GM19351 (cell line): ENCODE measurements around the gene CBARP.

ENCODE experiments used
- ATAC-seq: cut with Tn5 transposase; IDR thresholded peaks from one replicate; pipeline ENCODE4 v1.9.1; 2021; ENCODE audit warnings: mild to moderate bottlenecking, moderate library complexity; ENCODE audit not compliant: unreplicated experiment

The CBARP gene

DNA sequence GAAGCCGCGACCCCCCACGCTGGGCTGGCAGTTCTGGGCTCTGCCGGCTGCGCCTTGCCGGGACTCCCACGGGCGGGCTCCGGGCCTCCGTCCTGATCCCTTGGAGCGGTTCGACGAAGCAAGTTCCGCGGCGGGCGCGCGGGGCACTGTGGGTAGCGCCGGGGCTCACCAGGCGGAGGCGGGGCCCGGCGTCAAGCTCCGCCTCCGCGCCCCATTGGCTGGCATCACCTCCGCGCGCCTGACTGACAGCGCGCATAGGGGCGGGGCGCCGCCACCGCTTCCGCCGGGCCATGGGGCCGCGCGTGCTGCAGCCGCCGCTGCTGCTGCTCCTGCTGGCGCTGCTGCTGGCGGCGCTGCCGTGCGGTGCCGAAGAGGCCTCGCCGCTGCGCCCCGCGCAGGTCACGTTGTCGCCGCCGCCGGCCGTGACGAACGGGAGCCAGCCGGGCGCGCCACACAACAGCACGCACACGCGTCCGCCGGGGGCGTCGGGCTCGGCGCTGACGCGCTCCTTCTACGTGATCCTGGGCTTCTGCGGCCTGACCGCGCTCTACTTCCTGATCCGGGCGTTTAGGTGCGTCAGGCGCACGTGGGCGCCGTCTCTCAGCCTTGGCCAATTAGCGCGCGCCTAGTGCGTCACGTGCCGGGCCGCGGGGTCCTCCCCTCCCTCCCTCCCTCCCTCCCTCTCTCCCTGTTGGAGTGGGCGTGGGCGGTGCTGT, 37.6 kb upstream of the CBARP start, which contains the start of gene FAM174C:
TSS of gene FAM174C (plus strand) at position 271 of the 716 bp plus-strand sequence. CDS start at position 291, 20 bp downstream.
- peak; percentile 80 for ATAC-seq

DNA sequence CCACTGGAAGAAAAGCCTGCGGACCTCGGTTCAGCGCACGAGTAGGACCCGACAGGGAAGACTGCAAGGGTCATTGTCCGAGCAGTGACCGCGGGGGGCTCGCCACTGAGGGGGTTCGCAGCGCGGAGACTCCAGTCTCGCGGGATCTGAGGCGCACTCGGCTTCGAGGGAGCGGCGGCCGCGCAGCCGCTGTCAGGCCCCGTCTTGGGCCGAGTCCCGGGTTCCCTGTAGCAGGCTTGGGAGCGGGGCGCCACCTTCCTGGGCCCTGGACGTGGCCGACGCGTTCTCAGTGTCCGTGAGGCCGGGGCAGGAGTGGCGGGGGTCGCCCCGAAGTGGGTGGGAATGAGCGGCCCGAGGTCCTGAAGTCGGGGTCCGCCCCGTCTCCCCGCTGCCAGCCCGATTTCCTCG, 37.1 kb upstream of the CBARP start:
- no peak for ATAC-seq

DNA sequence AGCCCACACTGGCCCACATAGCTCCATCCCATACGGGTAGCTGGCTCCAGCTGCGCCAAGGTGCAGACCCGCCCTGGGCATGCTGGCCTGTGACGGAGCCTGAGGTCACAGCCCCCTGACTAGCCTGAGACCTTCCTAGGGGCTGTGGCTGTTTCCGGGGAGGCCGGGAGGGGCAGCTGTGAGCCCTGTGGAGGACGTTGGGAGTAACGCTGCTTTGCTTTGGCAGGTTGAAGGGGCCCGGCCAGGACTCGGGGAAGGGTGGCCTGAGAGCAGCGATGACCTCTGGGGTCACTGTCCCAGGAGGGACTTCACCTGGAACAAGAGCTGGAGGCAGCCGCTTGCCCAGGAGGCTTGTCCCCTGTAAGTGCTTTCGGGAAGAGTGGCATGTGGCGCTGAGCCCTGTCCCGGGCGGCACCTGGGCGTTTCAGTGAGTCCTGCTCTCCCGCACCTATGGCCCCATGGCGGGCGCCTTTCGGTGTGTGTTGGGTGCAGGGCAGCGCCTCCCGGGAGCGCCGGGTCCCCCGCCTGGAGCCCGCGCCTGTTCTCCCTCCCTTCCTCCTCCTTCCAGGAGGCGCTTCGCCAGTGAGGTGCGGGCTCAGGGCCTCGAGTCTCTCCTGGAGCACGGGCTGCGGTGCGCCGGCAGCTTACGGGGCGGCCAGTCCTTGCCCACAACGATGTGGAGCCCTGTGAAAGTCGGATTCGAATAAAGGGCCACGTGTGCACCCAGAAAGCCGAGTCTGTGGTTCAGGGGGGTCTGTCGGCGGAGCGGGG, 36.5 kb upstream of the CBARP start:
- no peak for ATAC-seq

DNA sequence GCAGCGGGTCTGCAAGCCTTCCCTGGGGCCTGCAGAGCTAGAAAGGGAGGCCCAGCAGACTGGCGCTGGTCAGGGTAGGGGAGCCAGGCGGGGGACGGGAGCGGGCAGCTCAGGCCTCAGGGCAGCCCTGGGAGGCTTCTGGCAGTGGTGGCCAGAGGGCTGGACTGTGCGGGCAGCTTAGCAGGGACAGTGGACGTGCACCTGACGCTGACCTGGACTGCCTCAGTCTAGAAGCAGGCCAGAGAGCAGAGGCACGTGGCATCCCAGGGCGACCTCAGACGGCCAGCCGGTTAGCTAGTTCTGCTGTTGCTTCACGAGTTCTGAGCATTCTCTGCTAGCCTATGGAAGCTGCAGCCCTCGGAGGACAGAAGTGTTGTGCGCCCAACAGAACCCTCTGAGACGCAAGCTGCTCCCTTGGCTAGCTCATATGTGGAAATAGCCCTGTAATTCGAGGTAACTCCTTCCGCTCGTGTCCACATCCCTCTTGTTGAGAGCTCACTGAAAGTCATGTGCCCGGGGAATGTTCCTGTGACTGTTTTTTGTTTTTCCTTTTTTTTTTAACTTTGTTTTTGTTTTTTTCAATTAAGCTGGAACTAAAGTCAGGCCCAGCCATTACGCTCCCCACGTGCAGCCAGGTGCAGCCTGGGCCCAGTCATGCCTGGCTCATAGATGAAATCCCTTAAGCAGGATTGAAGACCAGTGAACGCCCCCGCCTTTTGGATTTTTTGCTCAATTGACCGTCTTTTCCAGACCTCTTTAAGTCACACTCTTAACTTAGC, 35.6 kb upstream of the CBARP start:
- no peak for ATAC-seq

DNA sequence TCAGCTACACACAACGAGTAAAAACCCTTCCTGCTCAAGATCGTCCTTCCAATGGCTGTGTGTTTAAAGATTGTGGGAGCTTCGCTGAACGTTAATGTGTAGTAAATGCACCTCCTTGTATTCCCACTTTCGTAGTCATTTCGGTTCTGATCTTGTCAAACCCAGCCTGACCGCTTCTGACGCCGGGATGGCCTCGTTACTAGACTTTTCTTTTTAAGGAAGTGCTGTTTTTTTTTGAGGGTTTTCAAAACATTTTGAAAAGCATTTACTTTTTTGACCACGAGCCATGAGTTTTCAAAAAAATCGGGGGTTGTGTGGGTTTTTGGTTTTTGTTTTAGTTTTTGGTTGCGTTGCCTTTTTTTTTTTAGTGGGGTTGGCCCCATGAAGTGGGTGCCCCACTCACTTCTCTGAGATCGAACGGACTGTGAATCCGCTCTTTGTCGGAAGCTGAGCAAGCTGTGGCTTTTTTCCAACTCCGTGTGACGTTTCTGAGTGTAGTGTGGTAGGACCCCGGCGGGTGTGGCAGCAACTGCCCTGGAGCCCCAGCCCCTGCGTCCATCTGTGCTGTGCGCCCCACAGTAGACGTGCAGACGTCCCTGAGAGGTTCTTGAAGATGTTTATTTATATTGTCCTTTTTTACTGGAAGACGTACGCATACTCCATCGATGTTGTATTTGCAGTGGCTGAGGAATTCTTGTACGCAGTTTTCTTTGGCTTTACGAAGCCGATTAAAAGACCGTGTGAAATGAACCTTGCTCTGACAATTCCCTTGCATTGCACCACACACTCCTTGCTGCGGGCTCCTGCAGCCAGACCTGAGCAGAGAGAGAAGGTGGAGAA, 34.8 kb upstream of the CBARP start:
- ATAC-seq, result no peak

DNA sequence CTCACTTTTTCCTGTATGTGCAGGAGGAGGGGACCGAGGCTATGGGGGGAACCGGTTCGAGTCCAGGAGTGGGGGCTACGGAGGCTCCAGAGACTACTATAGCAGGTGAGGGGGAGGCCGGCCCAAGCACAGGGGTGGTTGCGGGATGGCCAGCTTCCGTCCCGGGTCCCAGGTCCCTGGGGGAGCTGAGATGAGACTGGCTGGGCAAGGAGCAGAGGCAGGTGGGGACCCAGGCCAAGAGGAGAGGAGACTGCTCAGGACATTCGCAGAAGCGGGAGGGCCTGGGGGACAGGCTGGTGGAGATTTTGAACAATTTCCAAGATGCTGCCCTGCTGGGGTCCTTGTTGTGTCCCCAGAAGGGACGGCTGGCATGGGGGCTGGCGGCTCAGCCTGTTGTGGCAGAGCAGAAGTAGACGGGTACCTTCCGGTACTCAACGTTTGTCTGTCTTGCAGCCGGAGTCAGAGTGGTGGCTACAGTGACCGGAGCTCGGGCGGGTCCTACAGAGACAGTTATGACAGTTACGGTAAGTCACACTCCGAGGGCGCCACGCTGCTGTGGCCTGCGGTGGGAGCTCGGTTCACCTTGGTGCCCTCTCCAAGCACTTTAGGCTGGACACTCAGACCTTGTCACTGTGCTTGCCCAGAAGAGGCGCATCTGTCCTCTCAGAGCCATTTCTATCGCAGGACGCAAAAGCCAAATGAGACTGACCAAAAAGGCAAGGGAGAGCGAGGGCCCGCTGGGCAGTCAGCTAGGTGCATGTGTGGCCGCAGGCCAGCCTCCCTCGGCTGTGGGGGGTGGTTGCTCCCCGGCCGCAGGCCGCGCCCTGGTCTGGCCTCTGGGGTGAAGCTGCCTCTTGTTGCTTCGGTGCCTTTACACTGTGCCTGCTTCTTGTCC, 34.0 kb upstream of the CBARP start:
- no peak for ATAC-seq

DNA sequence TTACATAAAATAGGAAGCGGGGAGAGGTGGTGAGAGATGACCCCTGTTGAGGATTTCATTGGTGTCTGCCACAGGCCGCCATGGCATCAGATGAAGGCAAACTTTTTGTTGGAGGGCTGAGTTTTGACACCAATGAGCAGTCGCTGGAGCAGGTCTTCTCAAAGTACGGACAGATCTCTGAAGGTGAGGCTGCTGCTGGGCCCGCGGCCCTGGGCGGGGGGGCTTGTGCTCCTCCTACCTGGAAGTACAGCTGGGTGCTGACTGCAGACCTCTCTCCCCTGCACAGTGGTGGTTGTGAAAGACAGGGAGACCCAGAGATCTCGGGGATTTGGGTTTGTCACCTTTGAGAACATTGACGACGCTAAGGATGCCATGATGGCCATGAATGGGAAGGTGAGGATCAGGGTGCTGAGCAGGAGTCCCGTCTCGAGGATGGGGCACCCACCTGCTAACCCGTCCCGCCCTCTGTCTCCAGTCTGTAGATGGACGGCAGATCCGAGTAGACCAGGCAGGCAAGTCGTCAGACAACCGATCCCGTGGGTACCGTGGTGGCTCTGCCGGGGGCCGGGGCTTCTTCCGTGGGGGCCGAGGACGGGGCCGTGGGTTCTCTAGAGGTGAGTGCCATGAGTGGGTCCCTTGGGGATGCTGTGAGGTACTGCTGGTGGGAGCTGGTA, 33.2 kb upstream of the CBARP start:
- no peak for ATAC-seq

DNA sequence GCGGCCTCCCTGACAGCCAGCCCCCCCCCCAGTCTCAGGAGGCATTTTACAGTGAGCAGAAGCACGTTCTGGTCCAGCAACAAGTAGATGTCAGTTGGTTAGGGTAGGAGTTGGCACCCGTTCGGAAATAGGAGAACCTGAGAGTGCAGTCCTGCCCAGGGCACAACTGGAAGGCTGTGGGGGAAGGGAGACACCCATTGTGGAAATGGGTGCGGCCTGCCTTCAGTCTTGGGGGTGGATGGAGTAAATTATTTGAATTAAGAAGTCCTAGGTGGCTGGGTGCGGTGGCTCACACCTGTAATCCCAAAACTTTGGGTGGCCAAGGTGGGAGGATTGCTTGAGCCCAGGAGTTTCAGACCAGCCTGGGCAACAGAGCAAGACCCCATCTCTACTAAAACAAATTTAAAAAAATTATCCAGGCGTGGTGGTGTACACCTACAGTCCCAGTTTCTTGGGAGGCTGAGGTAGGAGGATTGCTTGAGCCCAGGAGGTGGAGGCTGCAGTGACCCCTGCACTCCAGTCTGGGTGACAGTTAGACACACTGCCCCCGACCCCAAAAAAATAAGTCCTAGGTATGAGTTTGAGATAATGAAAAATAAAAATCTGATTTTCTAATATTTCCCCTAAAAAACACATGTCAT, 32.5 kb upstream of the CBARP start:
- ATAC-seq, result no peak

DNA sequence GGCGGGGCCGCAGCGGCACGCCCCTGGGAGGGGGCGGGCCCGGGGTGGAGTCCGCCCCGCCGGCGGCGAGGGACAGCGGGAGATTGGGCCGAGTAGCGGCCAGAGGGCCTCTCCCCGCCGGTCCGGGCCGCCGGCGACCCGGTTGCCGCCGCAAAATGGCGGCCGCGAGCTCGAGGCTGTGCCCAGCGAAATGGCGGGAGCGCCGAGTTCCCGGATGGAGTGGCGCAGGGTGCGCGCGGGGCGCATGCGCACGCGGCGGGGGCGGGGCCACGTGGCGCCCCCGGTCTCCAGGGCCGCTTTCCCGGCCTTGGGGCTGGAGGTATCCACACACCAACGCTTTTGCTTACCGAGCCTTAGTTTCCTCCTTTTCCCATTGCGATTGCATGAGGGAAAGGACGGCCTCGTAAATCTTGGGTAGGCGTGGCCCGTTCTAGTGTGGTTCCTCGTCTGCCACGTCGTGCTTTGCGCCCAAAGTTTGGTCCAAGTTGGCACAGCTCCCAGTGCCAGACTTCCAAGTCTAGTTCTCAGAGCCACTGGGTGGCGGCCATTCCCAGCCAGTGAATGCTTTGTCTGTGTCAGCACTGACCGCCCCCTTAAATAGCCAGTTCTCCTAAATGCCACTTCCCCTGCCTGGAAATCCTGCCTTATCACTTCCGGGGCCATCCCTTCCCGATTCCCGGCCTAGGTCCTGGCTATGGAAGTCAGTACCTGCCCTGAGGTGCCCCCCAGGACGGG, 31.8 kb upstream of the CBARP start:
- peak; percentile 19 for ATAC-seq

DNA sequence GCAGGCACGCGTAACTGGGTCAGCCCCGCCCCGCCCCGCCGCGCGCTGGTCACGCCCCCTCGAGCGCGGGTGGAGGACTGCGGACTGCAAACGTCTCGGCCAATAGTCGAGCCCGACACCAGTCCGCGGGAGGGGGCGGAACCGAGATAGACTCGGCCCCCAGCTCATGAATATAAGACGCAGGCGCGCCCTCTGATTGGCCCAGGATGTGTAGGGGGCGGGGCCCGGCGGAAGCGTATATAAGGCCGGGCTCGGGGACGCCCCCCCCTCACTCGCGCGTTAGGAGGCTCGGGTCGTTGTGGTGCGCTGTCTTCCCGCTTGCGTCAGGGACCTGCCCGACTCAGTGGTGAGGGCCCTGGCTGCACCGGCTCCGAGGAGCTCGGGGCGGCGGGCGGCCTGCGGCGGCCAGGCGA, 31.3 kb upstream of the CBARP start, which contains the start of gene CIRBP:
TSS of gene CIRBP (plus strand) at position 268 of the 413 bp plus-strand sequence. CDS start 1,602 bp downstream, outside the sequence.
- ATAC-seq, result peak; percentile 45

DNA sequence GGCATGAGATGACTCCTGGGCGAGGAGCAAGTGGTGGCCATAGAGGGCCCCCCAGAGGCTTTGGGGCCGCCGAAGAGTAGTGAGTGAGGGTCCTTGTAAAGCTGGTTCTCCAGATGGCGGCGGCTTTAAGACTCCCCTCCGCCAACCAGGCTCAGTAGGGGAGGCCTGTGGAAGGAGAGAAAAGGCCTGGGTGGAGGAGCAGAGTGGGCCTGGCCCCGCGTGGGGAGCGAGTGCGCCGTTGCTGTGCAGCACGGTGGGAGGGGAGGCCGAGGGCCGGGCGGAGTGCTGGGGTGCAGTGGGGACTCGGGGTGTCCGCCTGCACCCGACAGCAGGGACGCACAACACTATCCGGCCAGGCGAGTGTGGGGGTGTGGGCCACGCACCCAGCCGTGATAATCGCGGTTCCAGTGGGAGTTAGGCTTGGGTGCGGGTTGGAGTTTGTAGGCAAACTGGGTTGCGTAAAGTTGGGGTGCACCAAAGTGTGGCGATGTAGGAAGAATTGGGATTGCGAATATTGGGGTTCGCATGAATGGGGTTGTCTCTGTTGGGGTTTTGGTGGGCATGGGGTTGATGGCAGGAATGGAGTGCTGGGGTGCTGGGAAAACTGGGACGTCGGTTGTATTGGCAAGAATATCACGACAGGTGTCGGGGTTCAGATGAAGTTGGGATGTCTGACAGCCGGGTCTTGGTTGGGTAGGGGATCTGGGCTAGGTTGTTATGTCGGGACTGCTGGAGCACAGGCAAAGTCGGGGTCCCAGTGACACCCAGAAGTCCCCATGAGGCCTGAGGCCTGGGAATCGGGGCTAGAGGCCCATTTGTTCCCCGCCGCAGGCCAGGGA, 30.6 kb upstream of the CBARP start:
- no peak for ATAC-seq

DNA sequence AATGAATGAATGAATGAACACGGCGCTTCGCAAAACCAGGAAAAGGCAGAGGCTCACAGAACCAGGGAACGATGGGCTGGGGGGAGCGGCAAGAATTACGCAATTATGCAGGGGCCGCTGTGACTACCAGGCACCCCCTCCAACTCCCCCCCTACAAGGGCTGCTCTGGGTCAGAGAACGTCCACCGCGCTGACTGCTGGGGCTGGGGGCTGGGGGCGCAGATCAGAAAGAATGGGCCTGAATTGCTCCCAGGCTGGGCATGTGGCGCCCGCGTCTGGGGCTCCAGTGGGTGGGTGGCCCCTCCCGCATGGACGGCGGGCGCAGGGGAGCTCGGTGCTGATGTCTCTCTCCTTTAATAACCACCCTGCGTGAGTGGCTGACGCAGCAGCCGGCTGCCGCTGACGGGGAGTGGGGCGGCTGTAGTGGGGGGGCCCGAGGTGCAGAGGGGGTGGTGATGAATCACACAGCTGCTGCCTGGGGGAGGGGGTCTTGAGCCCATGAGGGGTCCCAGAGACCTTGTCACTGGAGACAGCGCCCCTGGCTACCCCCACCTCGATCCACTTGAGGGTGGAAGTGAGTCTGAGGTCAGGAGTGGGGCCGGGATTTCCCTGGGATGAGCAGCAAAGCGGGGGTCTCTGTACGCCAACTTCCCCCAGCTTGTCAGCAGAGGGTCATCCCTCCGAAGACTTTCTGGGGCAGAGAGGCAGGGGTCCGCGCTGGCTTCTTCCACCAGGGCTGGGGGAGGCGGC, 29.8 kb upstream of the CBARP start:
- ATAC-seq, result no peak

DNA sequence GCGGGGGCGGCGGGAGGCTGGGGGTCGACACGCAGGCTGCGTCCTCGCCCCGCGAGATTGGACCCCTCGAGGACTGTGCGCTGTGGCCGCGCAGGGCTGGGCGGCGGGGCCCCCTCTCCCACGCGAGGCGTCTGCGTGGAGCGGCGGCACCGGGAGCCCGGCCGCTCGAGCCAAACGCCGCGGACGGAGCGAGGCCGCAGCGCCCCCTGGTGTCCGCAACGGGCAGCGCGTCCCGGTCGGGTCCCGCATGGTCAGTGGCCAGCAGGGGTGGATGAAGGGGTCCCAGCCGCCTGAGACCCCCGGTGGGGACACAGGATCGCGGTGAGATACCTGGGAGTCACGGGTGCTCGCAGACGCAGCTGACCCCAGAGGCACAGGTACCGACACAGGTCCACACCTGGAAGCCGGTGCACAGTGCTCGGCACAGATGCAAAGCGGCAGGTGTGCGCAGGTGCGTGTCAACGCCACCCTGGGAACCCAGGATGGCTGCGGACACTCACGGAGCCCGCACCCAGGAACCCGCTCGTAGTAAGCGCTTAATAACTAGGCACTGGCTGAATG, 29.2 kb upstream of the CBARP start:
- ATAC-seq, result peak; percentile 15

DNA sequence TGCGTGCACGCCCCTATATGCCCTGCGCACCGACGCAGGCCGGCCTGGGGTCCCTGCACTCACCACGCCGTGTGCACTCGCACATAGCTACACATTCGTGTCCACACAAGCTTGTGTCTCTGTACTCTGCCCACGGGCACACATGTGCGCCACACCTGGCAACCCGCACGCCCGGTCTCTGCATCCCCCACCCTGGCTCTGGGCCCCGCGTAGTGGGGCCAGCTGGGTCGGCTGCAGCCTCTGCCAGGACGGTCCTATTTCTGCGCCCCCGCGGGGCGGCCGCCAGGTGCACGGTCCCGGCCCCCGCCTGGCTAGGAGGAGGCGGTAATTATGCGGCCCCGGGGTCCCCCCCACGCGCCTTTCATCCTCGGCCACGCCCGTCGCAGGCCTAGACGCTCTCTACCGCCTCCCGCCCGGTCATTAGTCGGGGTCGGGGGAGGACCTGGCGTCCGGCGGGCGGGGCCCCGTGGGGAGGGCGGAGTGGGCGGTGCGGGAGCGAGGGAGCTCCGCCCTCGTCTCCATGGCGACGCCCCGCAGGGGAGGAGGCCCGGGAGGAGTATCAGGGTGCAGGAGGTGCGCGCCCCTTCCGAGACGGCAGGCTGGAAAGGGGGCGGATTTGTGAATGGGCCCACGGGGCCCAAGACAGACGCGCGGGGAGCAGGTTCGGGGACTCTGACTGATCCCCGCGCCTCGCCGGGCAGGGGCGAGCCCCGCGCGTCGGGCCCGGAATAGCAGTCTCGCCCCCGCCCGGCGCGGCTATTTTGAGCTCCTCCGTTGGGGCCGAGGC, 28.5 kb upstream of the CBARP start:
- peak; percentile 40 for ATAC-seq

DNA sequence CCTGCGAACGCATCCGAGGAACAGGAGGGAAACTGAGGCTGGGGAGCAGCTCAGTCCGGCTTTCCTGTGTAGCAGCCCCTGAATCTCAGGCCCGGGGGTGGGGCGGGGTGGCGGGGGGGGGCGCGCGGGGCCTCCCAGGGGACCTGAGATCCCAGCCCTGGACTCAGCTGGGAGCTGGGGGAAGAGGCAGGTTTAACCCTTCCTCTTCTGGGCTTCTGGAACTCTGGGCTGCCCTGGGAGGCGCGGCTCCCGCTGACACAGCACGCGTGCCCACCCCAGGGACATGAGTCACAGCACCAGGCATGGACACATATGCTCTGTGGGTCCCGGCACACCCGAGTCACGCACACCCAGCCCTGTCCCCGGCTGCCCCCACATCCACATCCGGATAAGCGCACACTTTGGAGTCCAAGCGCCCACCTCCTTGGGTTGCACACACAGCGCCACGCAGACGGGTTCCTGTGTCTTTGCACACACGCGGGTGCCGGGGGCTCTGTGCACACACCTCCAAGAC, 27.9 kb upstream of the CBARP start:
- ATAC-seq, result no peak
